ENCODE measurements around the gene TGFB1.

DNA sequence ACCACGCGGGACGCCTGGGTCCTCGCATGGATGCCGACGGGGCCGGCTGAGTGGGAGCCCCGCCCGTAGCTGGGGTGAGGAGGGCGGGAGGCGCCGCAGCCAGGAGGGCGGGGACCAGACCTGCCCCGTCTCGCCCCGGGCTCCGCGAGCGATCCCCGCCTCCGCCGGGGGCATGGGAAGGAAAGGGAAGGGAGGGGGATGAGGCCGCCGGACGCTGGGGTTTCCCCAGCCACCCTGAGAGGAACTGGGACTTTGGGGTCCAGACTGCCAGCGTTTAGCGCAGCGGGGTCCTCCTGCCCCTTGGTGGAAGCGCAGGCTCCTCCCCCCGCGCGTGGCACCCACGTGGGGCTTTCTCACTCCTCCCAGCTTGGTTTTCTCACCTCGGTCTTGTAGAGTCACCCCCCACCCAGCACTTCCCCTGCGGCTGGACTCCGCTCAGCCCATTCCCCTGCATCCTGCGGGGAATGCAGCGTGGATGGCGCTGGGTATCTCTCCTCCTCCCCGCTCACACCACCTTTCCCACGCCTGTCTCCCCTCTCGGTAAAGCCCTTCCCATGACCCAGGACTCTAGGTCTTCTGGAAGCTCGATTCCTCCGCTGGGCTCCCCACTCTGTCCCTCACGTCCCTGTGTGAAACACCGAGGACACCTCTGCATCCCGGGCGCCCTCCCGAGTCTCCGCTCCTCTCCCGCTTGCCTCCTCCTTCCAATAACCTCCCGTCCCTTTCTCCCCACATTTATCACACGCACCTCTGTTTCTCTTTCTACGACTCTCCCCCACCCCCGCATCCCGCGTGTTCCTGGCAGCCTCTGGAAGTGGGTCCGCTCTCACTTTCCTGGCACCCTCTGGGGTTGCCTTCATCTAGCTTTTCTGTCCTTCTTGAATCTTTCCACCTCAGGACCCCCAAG, 2.1 kb downstream of the TGFB1 start:
- TF ChIP-seq, protein P1, sequence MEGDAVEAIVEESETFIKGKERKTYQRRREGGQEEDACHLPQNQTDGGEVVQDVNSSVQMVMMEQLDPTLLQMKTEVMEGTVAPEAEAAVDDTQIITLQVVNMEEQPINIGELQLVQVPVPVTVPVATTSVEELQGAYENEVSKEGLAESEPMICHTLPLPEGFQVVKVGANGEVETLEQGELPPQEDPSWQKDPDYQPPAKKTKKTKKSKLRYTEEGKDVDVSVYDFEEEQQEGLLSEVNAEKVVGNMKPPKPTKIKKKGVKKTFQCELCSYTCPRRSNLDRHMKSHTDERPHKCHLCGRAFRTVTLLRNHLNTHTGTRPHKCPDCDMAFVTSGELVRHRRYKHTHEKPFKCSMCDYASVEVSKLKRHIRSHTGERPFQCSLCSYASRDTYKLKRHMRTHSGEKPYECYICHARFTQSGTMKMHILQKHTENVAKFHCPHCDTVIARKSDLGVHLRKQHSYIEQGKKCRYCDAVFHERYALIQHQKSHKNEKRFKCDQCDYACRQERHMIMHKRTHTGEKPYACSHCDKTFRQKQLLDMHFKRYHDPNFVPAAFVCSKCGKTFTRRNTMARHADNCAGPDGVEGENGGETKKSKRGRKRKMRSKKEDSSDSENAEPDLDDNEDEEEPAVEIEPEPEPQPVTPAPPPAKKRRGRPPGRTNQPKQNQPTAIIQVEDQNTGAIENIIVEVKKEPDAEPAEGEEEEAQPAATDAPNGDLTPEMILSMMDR (IDR thresholded peaks at IDR 0.05), result no peak
- TF ChIP-seq EP300 (IDR thresholded peaks at IDR 0.05) (no peak), POLR2A (IDR thresholded peaks at IDR 0.05) (no peak)
